Superior temporal gyrus (tissue), 1 donor: ENCODE data around the gene UGT1A4.

Experiments
- DNase-seq: peaks from one replicate; pipeline ENCODE4 v3.0.0-alpha.2; 2016; ENCODE audit errors: extremely low spot score

UGT1A4 gene

GRCh38 chr2:233718552-233718951, at the start of gene UGT1A4:
TSS of gene UGT1A4 (plus strand) at chr2:233718736. CDS start at chr2:233718821, 85 bp downstream.
- no peak for DNase-seq

- DNase-seq, result no peak
Measured at GRCh38 chr2:233671290-233672161, 47.0 kb upstream of the UGT1A4 start, which contains the start of gene UGT1A9. TSS of gene UGT1A9 (plus strand) at chr2:233671898. CDS start at chr2:233671935, 37 bp downstream.

GRCh38 chr2:233672886-233673285, 45.6 kb upstream of the UGT1A4 start:
- no peak for DNase-seq

GRCh38 chr2:233673896-233674295, 44.6 kb upstream of the UGT1A4 start:
- DNase-seq, result no peak

- no peak for DNase-seq
Measured at GRCh38 chr2:233674314-233674713, 44.2 kb upstream of the UGT1A4 start.

GRCh38 chr2:233674995-233675394, 43.5 kb upstream of the UGT1A4 start:
- no peak for DNase-seq

- no peak for DNase-seq
Measured at GRCh38 chr2:233676046-233676445, 42.5 kb upstream of the UGT1A4 start.

- DNase-seq, result no peak
Measured at GRCh38 chr2:233679196-233679595, 39.3 kb upstream of the UGT1A4 start.

GRCh38 chr2:233680361-233681045, 38.0 kb upstream of the UGT1A4 start:
- DNase-seq, result no peak

- DNase-seq, result no peak
Measured at GRCh38 chr2:233681521-233682099, 36.9 kb upstream of the UGT1A4 start, which contains the start of gene UGT1A7. TSS of gene UGT1A7 (plus strand) at chr2:233681901. CDS start at chr2:233681938, 37 bp downstream.

GRCh38 chr2:233684640-233685039, 33.9 kb upstream of the UGT1A4 start:
- DNase-seq, result no peak

- no peak for DNase-seq
Measured at GRCh38 chr2:233686928-233687327, 31.6 kb upstream of the UGT1A4 start.

- DNase-seq, result no peak
Measured at GRCh38 chr2:233688341-233688740, 30.2 kb upstream of the UGT1A4 start.

GRCh38 chr2:233689031-233689430, 29.5 kb upstream of the UGT1A4 start:
- DNase-seq, result no peak

- DNase-seq, result no peak
Measured at GRCh38 chr2:233689501-233689900, 29.0 kb upstream of the UGT1A4 start.

GRCh38 chr2:233690444-233690843, 28.1 kb upstream of the UGT1A4 start:
- DNase-seq, result no peak

- no peak for DNase-seq
Measured at GRCh38 chr2:233691443-233692433, 26.8 kb upstream of the UGT1A4 start.

- DNase-seq, result no peak
Measured at GRCh38 chr2:233692648-233693047, 25.9 kb upstream of the UGT1A4 start, which contains the start of gene UGT1A6. TSS of gene UGT1A6 (plus strand) at chr2:233692890. CDS start at chr2:233693005, 115 bp downstream.

GRCh38 chr2:233693963-233694362, 24.6 kb upstream of the UGT1A4 start:
- no peak for DNase-seq

- DNase-seq, result no peak
Measured at GRCh38 chr2:233698740-233699139, 19.8 kb upstream of the UGT1A4 start.

GRCh38 chr2:233699424-233700027, 19.0 kb upstream of the UGT1A4 start:
- DNase-seq, result no peak
